Neuron (in vitro differentiated cells): ENCODE measurements around the gene ANAPC15.
"Not testable (repeated sequence)": the region's sequence is repeated elsewhere in the genome, so short reads cannot be mapped to it uniquely, and the experiment has no call there.

ENCODE experiments used
- H2AFZ ChIP-seq: one replicate; pipeline ENCODE4 v1.6.1; 2013; ENCODE audit warnings: low read depth, mild to moderate bottlenecking, inconsistent platforms, low read length, moderate library complexity
- H3K27me3 ChIP-seq: one replicate; pipeline ENCODE4 v1.6.1; 2013; ENCODE audit warnings: low read length; ENCODE audit not compliant: insufficient read depth
- H3K36me3 ChIP-seq: one replicate; pipeline ENCODE4 v1.6.1; 2013; ENCODE audit warnings: low read length; ENCODE audit not compliant: insufficient read depth
- H3K4me1 ChIP-seq: one replicate; pipeline ENCODE4 v1.6.1; 2013; ENCODE audit warnings: low read length; ENCODE audit not compliant: insufficient read depth
- H3K4me3 ChIP-seq: 2 replicates; pipeline ENCODE4 v1.5.1; 2013; ENCODE audit warnings: mild to moderate bottlenecking, low read length, moderate library complexity
- H3K9me3 ChIP-seq: one replicate; pipeline ENCODE4 v1.6.1; 2013; ENCODE audit warnings: low read length

The ANAPC15 gene

DNA sequence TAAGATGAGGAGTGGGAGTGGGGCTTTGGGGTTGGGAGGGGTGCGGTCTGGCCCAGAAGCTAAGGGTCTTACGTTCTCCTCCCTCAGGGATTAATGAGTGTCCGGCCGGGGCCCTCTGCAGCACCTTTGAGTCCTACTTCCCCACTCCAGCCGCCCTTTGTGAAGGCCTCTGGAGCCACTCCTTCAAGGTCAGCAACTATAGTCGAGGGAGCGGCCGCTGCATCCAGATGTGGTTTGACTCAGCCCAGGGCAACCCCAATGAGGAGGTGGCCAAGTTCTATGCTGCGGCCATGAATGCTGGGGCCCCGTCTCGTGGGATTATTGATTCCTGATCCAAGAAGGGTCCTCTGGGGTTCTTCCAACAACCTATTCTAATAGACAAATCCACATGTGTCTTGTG, 27.0 kb upstream of the ANAPC15 start:
- Histone ChIP-seq H3K4me3 (no peak overlapping the region), H3K4me1 (no peaks in the 10 kb centered on the region), H3K9me3 (no peaks in the 10 kb centered on the region), H2AFZ (no peak overlapping the region), H3K27me3 (no peaks in the 10 kb centered on the region), H3K36me3 (no peaks in the 10 kb centered on the region)

DNA sequence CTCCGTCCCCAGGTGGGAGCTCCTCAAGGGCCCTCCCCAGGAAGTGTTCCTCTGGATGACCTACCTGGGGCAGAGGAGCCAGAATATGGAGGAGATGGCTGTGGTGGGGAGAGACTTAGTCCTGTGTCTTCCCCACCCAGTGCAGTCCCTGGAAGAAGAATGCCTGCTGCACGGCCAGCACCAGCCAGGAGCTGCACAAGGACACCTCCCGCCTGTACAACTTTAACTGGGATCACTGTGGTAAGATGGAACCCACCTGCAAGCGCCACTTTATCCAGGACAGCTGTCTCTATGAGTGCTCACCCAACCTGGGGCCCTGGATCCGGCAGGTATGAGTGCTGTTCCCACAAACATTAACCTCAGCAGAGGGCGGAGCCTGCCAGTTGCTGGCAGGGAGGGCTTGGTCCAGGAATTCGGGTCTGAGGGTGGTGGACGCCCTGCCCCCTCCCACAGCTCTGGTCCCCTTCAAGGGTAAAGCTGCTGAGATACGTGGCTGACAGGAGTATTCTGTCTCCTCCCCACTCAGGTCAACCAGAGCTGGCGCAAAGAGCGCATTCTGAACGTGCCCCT, 26.4 kb upstream of the ANAPC15 start:
- H3K9me3 ChIP-seq: no peaks in the 10 kb centered on the region
- no peaks in the 10 kb centered on the region for H3K27me3 ChIP-seq
- H2AFZ ChIP-seq: no peak overlapping the region
- H3K4me1 ChIP-seq: no peaks in the 10 kb centered on the region
- H3K36me3 ChIP-seq: no peaks in the 10 kb centered on the region
- H3K4me3 ChIP-seq: no peak overlapping the region

DNA sequence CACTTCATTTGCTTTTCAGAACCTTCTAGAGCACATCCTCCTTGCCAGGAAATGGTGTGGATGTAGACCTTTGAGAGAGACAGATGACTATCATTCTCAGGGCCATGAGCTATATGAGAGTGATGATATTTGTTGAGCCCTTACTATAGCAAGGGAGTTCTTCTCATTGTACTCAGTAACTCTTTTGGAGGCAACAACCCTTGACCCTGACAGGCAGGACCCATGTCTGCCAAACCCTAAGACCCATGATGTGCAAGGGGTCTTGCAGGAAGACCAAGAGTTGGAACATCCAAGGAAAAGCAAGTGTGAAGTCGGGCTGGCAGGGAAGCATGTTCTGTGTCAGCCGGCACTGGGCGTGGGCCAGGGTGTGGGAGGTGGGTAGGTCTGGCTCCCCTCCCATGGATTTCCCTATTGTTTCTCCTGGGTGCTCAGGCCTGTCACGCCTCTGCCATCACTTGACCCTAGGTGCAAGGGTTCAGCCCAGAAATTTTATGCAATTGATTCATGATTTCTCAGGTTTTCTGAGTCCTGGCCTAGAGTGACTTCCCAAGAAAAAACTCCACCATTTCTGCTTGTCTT, 24.3 kb upstream of the ANAPC15 start:
- no peaks in the 10 kb centered on the region for H3K27me3 ChIP-seq
- H3K36me3 ChIP-seq: no peaks in the 10 kb centered on the region
- no peak overlapping the region for H3K4me3 ChIP-seq
- no peaks in the 10 kb centered on the region for H3K9me3 ChIP-seq
- H2AFZ ChIP-seq: no peak overlapping the region
- no peaks in the 10 kb centered on the region for H3K4me1 ChIP-seq

DNA sequence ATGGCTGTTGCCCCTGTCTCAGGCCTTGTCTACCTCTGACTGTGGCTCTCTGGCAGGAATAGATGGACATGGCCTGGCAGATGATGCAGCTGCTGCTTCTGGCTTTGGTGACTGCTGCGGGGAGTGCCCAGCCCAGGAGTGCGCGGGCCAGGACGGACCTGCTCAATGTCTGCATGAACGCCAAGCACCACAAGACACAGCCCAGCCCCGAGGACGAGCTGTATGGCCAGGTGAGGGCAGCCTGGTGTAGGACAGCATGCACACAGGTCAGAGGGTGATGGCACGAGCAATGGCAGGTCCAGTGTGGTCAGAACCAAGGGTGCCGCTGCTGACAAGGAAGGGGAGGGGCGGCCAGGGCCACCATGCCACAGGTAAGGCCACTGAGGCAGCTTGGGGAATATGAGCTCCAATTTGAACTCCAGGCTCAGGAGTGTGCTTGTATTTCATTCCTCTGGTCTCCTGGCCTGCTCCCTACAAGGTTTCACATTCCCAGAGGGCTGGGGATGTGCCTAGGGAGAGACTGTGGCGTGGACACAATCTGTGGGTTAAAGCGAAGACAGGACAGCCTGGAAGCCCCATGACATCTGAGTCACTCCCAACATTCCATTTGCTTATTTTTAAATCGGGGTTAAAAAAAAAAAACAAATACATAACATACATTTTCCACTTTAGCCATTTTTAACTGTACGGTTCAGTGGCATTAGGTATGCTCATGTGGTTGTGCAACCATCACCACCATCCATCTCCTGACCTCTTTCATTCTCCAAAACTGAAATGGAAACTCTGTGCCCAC, 23.6 kb upstream of the ANAPC15 start:
- Histone ChIP-seq H3K4me3 (no peak overlapping the region), H3K9me3 (no peaks in the 10 kb centered on the region), H3K36me3 (no peaks in the 10 kb centered on the region), H3K4me1 (no peaks in the 10 kb centered on the region), H2AFZ (no peak overlapping the region), H3K27me3 (no peaks in the 10 kb centered on the region)

DNA sequence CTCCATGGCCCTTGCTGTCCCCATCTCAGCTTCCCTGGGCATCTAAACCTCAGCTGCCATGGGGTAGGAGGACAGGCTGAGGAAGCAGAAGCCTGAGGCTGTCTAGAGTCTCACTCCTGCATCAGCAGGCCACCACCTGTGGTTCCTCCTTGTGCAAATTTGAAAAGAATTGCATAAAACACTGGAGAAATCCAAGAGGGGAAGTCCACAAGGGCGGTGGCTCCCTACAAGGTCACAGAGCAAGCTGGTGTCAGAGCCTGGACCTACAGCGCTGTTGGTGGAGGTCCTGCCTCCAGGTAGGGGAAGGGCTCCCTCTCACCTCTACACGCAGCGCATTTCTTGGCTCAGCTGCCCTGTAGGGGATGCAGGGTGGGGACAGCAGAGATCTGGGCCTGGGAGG, 23.0 kb upstream of the ANAPC15 start, which contains the start of gene FOLR3:
Gene FOLR3, plus strand, starts transcription at position 253 of the 400 bp plus-strand sequence. CDS start 228 bp downstream, outside the sequence.
- not testable (repeated sequence) for H3K4me1 ChIP-seq, H3K4me3 ChIP-seq, H3K36me3 ChIP-seq, H2AFZ ChIP-seq, H3K9me3 ChIP-seq, H3K27me3 ChIP-seq

DNA sequence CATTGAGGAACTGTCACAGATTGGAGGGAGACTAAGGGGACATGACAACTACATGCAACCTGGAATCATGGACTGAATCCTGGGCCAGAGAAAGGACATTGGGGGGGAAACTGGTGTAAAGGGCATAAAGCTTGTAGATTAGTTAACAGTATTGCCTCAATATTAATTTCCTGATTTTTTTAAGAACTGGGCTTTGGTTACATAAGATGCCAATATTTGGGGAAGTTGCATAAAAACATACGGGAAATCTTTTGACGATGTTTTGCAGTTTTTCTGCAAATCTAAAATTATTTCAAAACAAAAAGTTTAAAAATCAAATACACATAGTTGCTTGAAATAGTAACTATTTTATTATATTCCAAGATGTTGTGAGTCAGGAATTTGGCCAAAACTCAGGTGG, 20.2 kb upstream of the ANAPC15 start:
- Histone ChIP-seq H3K4me1 (no peaks in the 10 kb centered on the region), H3K27me3 (no peaks in the 10 kb centered on the region), H2AFZ (no peak overlapping the region), H3K36me3 (no peaks in the 10 kb centered on the region), H3K9me3 (peaks cover 3% of the 10 kb centered on the region), H3K4me3 (no peak overlapping the region)

DNA sequence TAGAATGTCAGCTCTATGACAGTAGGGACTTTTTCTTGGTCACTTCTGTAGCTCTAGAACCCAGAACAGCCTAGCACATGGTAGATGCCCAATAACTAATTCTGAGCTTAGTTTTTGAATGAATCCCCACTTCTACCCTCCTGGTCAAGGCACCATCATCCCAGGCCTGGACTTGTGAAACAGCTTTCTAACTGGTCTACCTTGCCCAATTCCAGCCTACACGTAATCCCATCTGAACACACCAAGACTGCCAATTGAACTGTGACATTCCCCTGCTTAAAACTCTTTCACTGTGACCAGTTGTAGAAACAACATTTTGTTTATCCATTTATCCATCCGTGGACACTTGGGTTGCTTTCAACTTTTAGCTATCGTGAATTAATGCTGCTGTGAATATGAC, 16.9 kb upstream of the ANAPC15 start:
- no peaks in the 10 kb centered on the region for H3K4me1 ChIP-seq

DNA sequence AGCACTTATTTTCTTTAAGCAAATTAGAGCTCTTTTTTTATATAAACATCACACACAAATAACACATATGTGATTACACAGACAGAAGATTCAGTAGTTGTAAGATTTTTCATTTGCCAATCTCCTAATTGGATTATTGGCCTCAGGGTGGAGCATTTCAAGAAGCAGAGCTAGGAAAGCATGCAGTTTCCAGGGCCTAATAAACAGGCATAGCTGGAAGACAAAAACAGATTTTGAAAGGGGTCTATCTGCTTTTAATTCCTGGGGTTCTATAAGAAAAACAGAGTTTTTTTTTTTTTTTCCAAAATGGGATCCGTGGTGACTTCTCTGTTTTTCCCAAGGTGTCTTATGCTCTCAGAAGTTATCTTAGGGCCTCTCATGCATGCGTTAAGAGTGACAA, 15.4 kb upstream of the ANAPC15 start:
- H3K27me3 ChIP-seq: peaks cover 5% of the 10 kb centered on the region
- no peak overlapping the region for H2AFZ ChIP-seq
- no peaks in the 10 kb centered on the region for H3K36me3 ChIP-seq
- no peak overlapping the region for H3K4me3 ChIP-seq
- H3K9me3 ChIP-seq: peaks cover 3% of the 10 kb centered on the region
- H3K4me1 ChIP-seq: no peaks in the 10 kb centered on the region

More for the DNA sequence above, 16.9 kb upstream of the ANAPC15 start:
- Histone ChIP-seq H3K27me3 (no peaks in the 10 kb centered on the region), H3K9me3 (peaks cover 3% of the 10 kb centered on the region), H3K36me3 (no peaks in the 10 kb centered on the region), H2AFZ (no peak overlapping the region), H3K4me3 (no peak overlapping the region)

DNA sequence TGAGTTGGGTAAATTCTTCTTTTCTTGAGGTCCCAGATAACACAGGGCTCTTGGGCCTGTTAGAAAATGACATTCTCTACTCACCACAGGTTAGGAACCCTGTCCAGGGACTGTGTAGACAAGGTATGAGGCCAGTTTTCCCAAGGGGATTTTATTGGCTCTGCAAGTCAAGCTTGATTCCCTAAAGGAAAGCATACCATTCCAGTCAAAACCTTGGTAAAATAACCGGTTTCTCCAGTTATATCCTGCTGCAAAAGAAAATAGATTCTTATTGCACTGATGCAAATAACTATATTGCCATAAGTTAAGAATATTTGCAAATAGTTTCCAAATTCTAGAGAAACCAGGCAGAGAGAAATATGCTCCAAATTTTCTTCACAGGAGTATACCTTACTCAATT, 13.5 kb upstream of the ANAPC15 start:
- peaks cover 3% of the 10 kb centered on the region for H3K9me3 ChIP-seq
- H2AFZ ChIP-seq: no peak overlapping the region
- no peaks in the 10 kb centered on the region for H3K4me1 ChIP-seq
- H3K4me3 ChIP-seq: no peak overlapping the region
- H3K27me3 ChIP-seq: peaks cover 5% of the 10 kb centered on the region
- no peaks in the 10 kb centered on the region for H3K36me3 ChIP-seq

DNA sequence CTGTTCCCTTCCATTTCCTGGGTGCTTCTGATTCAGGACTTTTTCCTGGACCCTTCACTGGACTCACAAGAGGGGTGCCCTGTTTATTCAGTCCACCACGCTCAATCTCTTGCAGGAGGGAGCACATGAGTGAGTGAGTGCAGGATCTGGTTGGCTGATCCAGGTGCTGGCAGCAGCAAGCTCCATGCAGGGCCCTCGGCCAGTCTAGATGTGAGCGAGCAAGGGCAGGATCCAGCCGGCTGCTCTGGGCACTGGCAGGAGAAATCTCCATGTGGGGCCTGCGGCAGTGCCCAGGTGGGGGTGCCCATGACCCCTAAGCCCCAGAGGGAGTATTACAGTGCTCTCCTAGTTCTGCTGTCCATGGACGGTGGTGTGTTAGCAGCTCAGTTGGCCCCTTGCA, 11.6 kb upstream of the ANAPC15 start:
- H3K9me3 ChIP-seq: peaks cover 3% of the 10 kb centered on the region
- H3K4me1 ChIP-seq: no peaks in the 10 kb centered on the region
- H3K27me3 ChIP-seq: peaks cover 5% of the 10 kb centered on the region
- H3K4me3 ChIP-seq: no peak overlapping the region
- no peak overlapping the region for H2AFZ ChIP-seq
- no peaks in the 10 kb centered on the region for H3K36me3 ChIP-seq

DNA sequence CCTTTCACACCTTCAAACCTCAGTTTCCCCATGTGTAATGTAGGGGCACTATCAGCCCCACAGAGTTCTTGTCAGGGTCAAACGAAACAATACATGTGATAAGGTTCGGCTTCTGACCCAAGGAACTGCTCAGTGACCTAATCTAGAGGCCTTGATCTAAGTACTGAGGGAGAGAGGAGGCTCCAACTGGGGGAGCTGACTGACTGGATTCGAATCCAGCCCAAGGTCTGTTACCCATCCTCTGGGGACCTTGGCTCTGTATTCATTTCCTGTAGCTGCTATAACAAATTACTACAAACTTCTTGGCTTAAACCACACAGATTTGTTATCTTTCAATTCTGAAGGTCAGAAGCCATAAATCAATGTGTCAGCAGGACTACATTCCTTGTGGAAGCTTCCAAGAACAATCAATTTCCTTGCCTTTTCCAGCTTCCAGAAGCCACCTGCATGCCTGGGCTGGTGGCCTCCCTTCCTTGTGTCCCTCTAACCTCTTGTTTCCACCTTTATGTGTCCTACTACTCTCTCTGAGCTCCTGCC, 10.7 kb upstream of the ANAPC15 start:
- no peak overlapping the region for H3K4me3 ChIP-seq
- H3K4me1 ChIP-seq: peaks cover 5% of the 10 kb centered on the region
- H2AFZ ChIP-seq: no peak overlapping the region
- no peaks in the 10 kb centered on the region for H3K9me3 ChIP-seq
- peaks cover 5% of the 10 kb centered on the region for H3K27me3 ChIP-seq
- no peaks in the 10 kb centered on the region for H3K36me3 ChIP-seq

DNA sequence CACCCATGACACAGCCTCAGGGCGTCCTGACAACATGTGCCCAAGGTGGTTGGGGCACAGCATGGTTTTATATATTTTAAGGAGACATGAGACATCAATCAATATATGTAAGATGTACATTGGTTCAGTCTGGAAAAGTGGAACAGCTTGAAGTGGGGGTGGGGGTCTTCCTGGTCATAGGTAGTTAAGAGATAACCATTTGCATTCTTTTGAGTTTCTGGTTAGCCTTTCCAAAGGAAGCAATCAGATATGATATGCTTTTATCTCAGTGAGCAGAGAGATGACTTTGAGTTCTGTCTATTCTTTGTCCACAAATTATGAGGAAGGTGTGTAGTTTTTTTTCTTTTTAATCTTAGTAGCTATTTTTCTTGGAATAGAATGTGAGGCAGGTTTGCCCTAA, 10.1 kb upstream of the ANAPC15 start:
- H3K4me3 ChIP-seq: no peak overlapping the region
- no peaks in the 10 kb centered on the region for H3K36me3 ChIP-seq
- H2AFZ ChIP-seq: no peak overlapping the region
- H3K4me1 ChIP-seq: peaks cover 5% of the 10 kb centered on the region
- no peaks in the 10 kb centered on the region for H3K9me3 ChIP-seq
- peaks cover 5% of the 10 kb centered on the region for H3K27me3 ChIP-seq

DNA sequence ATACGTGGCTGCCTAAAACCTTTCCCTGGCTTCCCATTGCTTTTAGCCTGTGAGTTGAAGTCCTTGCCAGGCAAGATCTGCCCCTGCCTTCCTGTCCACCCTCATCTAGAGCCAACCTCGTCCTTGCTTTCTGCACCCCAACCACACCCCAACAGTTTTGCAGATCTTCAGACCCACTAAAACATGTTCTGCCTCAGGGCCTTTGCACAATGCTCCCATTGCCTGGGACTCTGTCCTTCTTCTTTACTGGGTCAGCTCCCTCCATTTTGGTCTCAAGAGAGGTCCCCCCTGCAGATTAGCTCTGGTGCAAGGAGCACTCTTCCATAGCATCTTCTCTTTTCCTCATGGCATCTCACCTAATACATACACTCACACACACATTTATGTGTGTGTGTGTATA, 8.4 kb upstream of the ANAPC15 start:
- Histone ChIP-seq H3K27me3 (peaks cover 5% of the 10 kb centered on the region), H3K4me1 (peaks cover 5% of the 10 kb centered on the region), H3K4me3 (no peak overlapping the region), H3K9me3 (no peaks in the 10 kb centered on the region), H3K36me3 (no peaks in the 10 kb centered on the region), H2AFZ (no peak overlapping the region)
